Activated CD4-positive, alpha-beta T cell treated with anti-CD3 and anti-CD28 coated beads, Interleukin-2, Interleukin-4, amounts not matched to agents 100 ng/mL and 50 ng/mL, durations not matched to agents 16 hours and 8 hours (primary cell): Measurements from ENCODE around the gene SLC43A2.

ENCODE experiments used
- DNase-seq: peaks from one replicate; pipeline ENCODE4 v3.0.0-alpha.2; 2020; ENCODE audit warnings: low spot score

Gene SLC43A2

DNA sequence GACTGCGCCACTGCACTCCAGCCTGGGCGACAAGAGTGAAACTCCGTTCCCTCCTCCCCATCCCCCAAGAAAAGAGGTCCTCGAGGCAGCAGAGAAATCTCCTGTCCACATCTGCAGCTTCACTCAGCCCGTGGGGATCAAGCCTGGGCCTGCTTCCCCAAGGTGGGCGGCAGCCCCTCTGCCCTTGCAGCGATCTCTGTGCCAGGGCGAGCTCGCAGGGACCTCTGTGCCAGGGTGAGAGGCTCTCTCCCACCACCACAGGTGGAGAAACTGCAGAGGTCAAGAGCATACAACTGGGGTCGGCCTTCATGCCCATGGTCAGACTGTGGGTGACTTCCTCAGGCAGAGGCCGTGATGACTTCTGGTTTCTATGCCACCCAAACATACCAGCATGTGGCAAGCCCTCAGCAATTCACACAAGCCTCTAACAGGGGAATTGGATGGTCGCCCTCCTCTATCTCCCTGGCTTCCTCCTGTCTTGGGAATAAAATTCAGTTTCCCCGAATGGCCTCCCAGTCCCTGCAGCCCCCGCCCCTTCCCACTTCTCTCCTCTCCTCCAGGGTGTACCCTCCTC lies 5.5 kb downstream of the SLC43A2 start:
- DNase-seq, result no peak

DNA sequence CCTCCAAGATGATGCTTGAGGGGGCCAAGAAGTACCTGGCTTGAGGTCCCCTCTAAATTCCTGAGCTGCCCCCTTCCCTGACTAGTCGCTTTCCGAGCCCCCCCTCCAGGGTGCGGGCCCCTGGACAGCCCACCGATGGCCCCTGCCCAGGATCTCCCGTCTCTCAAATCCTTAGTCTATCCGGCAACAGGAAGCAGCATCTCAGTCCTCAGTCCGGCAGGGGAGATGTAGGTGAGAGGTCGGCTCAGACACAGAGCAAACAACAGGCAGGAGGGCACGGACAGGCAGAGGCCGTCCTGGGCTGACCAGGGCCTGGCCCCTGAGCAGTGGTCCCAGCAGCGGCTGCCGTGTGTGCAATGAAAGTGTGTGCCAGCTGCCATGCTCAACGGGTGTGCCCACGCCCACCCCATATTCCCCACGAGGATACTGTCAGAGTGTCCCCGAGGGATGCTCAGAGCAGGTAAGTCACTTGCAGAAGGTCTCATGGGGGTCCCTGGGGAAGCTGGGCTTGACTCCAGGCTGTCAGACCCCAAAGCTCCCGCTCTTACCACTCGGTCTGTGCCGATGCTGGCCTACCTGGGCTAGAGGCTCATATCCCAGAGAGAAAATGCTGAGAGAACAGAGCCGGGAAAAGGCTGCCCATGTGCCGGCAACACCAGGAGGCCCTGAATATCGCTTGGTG lies 7.2 kb downstream of the SLC43A2 start:
- DNase-seq, result no peak

DNA sequence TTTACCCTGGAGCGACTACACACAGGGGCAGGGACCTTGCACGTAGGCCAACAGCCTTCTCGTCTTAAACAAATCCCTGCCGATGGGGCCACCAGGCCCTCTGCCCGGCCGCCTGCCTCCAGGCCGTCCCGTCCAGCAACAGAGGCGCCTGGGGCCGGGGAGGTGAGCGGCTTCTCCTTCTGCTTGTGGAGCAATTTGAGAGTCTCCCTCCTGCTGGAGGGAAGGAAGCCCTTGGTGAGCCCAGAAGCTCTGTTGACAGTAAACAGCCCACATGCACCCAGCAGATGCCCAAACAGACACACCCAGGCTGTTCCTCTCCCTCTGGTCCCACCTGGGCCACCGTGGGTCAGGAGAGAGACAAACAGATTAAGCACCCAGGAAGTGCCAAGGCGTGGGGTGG lies 8.1 kb downstream of the SLC43A2 start:
- no peak for DNase-seq

DNA sequence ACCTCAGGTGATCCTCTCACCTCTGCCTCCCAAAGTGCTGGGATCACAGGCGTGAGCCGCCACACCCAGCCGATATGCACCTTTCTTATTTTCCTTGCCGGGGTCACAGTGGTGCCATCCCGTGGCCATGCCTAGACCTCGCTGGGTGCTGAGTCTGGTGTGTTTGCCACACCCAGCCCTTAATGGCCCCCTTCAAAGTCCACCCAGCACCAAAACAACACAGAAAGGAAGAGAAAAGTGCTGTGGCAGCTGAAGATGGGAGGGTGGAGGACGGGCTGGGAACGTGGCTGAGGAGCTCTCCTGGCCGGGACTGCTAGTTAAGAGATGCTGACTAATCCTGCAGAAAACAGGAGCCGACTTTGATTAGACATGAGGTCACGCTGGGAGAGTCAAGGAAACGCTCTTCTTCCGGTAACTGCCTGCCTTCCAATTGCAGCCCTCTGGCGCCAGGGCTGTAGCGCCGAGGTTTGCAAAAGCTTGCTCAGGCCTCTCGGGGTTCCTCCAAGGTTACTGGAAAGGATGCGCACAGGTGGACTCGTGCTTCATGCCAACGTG lies 10.9 kb downstream of the SLC43A2 start:
- no peak for DNase-seq

DNA sequence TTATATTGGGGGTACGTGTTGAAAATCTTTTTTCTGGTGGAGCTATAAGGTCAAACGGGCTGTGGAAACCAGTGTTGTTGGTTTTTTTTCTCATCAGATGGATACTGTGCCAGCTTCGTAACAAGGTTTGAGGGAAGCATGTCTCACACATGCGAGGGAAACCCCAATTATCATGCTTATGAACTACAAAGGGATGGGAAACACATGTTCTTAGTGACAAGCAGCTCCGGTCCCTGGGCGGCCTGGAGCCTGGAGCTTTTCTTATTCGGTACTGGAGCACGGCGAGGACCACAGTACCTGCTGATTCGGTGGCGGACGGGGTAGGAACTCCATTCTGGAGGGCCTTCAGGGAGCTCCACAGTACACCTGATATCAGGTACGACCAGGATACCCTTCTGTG lies 12.5 kb downstream of the SLC43A2 start:
- no peak for DNase-seq

DNA sequence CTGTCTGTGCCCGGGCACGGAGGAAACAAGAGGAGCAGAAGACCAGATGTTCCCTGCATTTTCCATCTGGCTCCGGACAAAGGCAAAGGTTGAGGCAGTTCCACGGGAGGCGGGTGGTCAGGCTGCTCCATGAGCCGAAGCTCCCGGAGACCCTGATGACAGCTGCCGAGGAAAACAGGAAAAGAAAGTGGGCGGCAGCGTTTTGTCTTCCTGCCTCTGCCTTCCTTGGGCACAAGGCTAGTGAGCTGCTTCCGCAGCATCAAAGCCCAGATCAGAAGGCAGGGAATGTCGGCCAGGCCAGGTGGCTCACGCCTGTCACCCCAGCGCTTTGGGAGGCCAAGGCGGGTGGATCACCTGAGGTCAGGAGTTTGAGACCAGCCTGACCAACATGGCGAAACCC lies 16.2 kb downstream of the SLC43A2 start:
- no peak for DNase-seq

DNA sequence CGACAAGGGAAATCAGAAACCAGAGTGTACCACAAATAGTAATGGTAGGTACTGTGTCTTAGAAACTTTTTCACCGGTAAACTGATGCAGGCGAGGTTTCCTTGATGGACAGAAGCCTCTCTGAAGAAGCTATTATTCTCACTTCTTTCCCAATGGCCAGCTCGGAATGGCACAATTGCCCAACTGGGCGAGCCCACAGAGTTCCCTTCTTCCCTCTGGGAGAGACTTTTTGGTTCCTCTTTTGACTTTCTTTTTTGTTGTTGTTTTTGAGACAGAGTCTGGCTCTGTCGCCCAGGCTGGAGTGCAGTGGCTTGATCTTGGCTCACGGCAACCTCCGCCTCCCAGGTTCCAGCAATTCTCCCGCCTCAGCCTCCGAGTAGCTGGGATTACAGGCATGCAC lies 16.9 kb downstream of the SLC43A2 start:
- DNase-seq, result no peak

DNA sequence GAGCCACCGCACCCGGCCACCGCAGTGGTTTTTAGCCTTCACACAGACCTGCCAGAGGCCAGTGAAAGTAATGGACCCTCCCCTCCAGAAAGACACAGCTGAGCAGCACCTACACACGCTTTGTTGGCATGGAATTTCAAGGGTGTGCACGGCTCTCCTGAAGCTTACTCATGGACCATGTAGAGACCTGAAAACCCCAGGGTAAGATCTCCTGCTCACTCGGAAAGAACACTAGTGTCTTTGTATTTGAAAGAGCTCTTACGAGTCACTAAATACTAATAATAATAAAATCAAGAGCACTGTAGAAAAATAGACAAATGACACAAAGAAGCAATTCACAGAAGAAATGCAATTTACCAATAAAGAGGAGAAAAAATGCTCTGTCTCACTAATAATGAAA lies 20.0 kb downstream of the SLC43A2 start:
- no peak for DNase-seq

DNA sequence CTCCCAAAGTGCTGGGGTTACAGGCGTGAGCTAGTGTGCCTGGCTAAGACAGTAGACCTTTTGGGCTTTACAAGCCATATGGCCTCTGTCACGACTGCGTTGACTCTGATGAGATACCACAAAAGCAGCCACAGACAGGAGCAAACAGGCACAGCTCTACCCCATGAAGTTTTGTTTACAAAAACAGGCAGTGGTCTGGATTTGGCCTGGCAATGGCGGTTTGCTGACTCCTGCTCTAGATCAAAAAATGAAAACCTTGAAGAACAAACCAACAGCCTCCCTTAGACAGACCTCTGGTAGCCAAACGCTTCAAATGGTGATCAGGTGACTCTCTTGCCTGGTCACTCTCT lies 20.7 kb downstream of the SLC43A2 start:
- DNase-seq, result no peak

DNA sequence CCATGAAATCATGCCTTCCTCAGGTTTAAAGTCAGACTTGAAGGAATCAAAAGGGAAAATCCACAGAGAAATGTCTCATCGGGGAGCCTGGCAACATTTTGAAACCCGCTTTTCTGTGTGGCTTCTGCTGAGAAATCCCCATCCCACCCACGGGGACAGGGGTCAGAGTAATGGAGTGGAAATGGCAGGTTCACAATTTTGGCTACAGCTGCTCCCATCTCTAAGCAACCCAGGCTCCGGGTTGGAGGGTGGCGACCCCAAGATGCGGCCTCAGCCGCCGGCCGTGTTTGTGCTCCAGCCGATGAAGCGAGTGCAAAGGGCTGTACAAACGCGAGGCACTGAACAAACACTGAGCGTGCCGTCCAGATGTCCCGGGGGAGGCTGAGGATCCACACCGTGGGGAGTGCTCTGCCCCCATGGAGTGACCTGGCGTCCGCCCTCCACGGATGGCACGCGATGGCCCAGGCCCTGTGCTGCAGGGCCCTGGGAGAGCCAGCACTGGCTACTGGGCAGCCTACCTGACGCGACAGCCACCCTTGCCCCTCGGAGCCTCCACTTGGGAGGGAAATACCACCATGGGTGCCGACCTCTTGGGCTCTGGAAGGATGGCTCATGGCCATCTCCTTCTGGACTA lies 22.2 kb downstream of the SLC43A2 start:
- no peak for DNase-seq

DNA sequence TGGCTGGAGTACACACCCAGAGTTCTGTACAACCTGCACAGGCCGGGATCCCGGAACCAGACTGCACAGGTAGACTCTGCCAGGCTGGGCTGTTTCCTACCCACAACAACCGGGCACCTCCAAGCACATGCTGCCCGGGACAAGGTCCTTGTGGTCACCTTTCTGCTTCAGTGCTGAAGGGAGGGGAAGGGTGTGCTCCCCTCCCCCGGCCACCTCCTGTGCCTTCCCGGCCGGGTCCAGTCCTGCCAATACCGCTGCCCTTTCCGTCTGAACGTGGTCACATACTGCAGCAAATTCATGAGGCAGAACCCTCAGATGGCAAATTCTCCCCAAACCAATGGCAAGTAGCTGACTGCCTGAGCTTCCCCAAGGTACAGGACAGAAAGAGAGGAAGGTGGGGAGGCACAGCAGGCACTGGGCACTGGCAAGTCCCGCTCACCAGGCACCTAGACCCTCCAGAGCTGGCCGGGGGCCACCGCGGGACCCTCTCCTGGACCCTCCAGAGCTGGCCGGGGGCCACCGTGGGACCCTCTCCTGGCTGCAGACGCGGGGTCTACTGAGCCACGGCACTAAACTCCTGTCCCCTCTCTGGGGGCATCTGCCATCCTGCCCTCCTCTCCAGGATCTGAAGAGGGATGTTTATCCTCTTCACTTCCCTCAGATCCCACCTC lies 22.8 kb downstream of the SLC43A2 start:
- DNase-seq, result no peak

DNA sequence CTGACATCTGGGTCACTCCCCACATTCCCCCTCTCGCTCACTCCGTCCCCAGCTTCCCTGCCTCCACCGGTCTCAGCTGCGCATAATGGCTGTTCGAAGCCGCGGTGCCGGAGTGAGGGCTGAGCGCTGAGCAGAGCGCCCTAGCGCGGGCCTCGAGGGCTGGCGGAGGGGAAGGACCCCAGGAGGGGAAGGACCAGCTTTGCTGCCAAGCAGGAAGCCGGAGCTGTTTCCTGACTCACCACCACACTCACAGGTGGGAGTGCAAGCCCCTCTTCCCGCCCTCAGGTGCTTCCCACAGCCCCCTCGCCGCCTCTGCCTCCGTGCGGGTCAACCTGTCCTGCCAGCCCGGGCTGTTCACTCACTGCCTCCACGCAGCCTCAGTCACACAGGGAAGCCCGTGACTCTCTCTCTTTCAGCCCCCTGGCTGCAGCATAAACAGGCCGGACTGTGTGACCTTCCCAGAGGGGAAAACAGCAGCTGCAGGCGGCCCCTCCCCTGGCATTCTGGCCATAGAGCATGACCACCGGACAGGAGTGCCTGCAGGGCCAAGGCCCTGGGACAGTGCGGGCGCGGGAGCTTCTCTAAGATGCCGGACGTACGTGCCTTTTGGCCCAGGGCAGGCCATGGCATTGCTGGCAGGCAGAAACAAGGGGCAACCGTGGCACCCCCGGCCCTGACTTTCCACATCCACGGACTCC lies 23.7 kb downstream of the SLC43A2 start:
- no peak for DNase-seq

DNA sequence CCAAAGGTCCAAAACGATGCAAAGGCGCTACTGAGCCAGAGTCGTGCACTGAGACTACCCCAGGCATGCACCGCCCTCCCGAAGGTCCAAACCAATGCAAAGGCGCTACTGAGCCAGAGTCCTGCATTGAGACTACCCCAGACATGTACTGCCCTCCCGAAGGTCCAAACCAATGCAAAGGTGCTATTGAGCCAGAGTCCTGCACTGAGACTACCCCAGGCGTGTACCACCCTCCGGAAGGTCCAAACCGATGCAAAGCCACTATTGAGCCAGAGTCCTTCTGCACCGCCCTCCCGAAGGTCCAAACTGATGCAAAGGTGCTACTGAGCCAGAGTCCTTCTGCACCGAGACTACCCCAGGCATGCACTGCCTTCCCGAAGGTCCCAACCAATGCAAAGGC lies 27.1 kb downstream of the SLC43A2 start:
- no peak for DNase-seq

DNA sequence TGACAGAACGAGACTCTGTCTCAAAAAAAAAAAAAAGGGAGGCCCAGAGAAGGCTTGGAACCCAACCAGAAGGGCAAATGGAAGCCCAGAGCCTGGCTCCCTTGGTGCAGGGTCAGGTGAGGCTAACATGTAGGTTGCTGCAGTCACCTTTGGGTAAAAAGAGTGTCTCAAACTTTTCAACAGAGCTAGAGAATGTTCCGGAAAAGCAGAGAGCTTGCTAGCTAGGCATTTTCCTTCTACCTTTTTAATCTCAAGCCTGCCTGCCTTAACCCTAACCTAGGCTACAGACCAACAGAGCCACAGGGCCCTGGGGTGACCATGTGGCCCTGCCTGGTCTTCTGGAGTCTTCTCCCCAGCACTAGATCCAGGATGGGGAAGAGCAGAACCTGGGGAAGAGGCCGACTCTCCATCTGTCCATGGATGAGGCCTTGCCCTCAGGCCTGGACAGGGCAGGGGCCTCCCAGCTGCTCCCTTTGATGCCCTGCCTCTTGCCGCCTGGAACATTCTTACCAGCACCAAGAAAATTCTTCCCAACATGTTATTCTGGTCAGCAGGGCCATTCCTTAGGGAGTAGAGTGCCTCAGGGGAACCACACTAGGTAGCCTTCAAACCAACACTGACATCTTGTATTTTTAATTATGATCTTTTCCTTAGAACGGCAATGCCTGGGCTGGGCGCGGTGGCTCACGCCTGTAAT lies 30.1 kb downstream of the SLC43A2 start:
- DNase-seq, result no peak

DNA sequence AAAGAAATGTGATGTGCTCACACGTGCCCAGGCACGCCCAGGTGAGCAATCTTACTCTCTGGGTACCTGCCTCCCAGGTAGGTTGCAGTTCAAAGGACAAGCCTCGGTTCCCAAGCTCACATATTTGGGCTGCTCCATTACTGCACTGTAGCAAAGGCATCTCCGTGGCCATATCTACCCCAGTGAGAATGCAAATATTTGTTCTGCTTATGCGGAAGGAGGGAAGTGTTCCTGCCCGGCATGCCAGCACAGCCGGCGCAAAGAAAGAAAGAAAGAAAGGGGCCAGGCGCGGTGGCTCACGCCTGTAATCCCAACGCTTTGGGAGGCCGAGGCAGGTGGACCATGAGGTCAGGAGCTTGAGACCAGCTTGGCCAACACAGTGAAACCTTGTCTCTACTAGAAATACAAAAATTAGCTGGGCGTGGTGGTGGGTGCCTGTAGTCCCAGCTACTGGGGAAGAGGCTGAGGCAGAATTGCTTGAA lies 30.7 kb downstream of the SLC43A2 start:
- no peak for DNase-seq

DNA sequence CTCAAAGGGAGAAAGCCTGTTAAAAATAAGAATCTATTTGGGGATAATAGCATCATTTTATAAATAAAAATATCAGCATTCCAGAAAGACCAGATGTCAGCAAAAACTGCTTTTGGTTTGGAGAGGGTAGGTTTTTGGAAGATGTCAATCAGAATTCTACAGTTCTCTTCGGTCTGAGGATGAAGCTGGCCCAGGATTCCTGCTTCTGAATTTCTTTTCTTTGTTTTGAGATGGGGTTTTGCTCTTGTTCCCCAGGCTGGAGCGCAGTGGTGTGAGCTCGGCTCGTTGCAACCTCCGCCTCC lies 35.1 kb downstream of the SLC43A2 start:
- DNase-seq, result no peak

DNA sequence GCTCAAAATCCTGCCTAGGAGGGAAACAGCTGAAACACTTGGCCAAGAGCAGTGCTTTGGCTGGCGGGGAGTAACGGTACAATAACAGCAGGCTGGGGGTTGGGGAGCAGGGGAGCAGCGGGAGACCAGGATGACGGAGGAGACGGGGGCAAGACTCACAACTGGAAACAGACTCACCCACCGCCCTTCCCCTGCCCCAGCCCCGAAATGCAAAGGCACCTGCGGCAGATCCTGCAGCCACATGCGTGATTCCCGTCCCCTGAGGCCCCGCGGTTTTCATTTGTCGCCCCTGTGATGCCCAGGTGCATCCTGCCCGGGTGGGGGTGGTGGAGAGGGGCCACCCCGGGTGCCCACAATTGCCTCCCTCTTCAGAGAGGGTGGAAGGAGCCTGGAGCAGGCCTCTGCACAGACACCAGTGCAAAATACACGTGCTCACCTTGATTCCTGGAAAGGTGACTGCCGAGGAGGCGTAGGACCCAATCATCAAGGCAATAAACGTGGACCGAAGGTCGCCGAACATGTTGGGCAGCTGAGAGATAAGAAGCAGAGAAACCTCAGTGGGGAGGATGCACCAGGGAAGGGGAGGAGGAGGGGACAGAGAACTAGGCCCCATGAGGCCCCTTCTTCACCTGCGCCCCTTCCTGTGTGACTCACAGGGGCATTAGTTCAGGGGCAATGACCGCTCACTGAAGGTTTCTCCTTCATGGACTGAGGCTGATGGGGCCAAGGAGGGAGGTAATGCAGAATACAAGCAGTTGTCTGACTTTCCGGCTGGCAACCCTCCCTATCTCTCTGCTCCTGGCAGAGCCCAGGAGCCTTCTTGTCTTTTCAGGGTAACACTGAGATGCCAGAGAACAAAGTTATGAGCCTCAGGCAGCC lies 35.6 kb downstream of the SLC43A2 start:
- DNase-seq, result no peak

DNA sequence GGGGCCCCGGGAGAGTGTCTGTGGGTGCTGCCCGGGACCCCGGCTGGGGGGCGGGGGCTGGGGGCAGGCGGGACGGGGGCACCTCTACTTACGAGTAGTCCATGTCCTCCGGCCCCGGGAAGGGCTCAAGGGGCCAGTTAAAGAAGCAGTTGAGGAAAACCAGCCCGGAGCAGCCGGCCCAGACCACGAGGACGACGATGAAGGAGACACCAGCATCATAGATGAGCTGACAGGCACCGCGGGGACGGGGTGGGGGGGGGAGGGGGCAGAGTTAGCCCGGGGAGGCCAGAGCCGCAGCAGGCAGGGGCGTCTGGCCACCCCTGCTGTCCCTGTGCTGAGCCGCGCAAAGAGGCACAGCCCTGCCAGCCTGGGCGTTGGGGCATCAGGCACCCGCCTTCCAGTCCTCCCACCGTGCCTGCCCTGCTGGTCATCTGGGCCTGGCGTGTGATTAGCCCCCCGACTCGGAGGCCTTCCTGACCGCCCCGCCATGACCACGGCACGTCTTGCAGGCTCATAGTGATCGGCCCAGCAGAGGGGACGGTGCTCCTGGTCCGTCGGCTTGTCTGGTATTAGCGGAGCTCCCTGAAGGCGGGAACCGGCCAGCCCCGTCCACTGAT lies 37.1 kb downstream of the SLC43A2 start:
- no peak for DNase-seq

DNA sequence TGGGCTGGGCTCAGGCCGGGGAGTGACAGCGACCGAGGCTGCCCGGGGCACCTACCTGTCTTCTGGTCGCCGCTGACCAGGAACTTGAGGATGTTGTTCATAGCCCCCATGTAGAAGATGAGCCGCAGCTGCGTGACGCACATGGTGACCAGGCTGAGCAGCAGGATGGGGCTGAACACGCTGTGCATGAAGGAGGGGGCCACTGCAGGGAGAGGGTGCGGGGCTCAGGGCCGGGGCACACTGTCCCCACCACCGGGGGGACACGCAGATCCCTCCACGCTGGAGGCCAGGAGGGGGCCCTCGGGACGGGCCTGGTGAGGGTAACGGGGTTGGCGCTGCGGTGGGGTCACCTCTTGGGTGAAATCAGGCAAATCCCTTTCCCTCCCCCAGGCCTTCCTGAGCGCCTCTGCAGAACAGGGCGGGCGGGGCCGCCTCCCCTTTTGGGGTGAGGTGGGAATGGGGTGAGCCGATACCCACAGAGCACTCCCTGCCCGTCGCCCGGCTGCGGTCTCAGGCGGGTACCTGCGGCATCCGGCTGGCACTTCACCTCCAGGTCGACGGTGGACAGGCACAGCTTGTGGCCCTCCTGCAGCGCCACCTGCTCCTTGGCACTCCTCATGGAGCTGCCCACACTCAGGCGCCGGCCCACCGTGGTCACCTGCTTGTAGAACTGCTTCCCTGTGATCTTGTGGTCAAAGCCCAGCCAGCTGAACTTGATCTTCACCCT lies 37.7 kb downstream of the SLC43A2 start:
- DNase-seq, result no peak
